Jurkat, Clone E6-1 (cell line): ENCODE measurements around the gene TCEA2. TPM values are rescaled to one million over a fixed set of nuclear protein-coding genes. Genes with fewer than 3 reads are reported as not detected.

ENCODE experiments used
- DNase-seq: peaks from one replicate; pipeline ENCODE4 v3.0.0-alpha.2; 2011; ENCODE audit warnings: low read depth, low spot score
- H3K4me3 ChIP-seq: 2 replicates; pipeline ENCODE4 v1.5.1; 2011; ENCODE audit warnings: mild to moderate bottlenecking, low read length, control low read depth, moderate library complexity
- polyA plus RNA-seq: library from polyadenylated mRNA; unstranded; fragments of >200 nt; gene quantifications from one replicate; pipeline ENCODE4 v1.2.1, GENCODE V29; 2012; ENCODE audit warnings: missing spikeins; ENCODE audit not compliant: insufficient read length, insufficient read depth

The TCEA2 gene
- polyA plus RNA-seq: 42.6 TPM

GRCh38 chr20:64062596-64063388, at the start of gene TCEA2:
Gene TCEA2, plus strand, starts transcription at chr20:64063198. Its CDS starts 115 bp downstream, at chr20:64063313.
- peak; percentile 89 for DNase-seq
- H3K4me3 ChIP-seq: peak within 1 kb of the TSS; percentile 67

- no peak overlapping the region for H3K4me3 ChIP-seq
- no peak for DNase-seq
Observed at GRCh38 chr20:64015635-64016034, 47.4 kb upstream of the TCEA2 start.

GRCh38 chr20:64021124-64021975, 41.6 kb upstream of the TCEA2 start:
- H3K4me3 ChIP-seq: no peak overlapping the region
- no peak for DNase-seq

GRCh38 chr20:64022671-64023360, 40.2 kb upstream of the TCEA2 start:
- H3K4me3 ChIP-seq: no peak overlapping the region
- DNase-seq: no peak

GRCh38 chr20:64023361-64024140, 39.4 kb upstream of the TCEA2 start:
- DNase-seq: no peak
- H3K4me3 ChIP-seq: no peak overlapping the region

GRCh38 chr20:64024141-64024990, 38.6 kb upstream of the TCEA2 start:
- no peak overlapping the region for H3K4me3 ChIP-seq
- no peak for DNase-seq

GRCh38 chr20:64025101-64025825, 37.7 kb upstream of the TCEA2 start:
- DNase-seq: no peak
- H3K4me3 ChIP-seq: no peak overlapping the region

- H3K4me3 ChIP-seq: no peak overlapping the region
- DNase-seq: no peak
Observed at GRCh38 chr20:64025826-64026412, 37.1 kb upstream of the TCEA2 start.

- no peak for DNase-seq
Observed at GRCh38 chr20:64027981-64028685, 34.9 kb upstream of the TCEA2 start.

GRCh38 chr20:64029293-64030117, 33.5 kb upstream of the TCEA2 start:
- DNase-seq: no peak
- no peak overlapping the region for H3K4me3 ChIP-seq

More at GRCh38 chr20:64027981-64028685, 34.9 kb upstream of the TCEA2 start:
- no peak overlapping the region for H3K4me3 ChIP-seq

- no peak overlapping the region for H3K4me3 ChIP-seq
- no peak for DNase-seq
Observed at GRCh38 chr20:64030371-64031134, 32.4 kb upstream of the TCEA2 start.

GRCh38 chr20:64031822-64032314, 31.1 kb upstream of the TCEA2 start:
- H3K4me3 ChIP-seq: no peak overlapping the region
- DNase-seq: no peak

GRCh38 chr20:64032706-64033624, 30.0 kb upstream of the TCEA2 start:
- no peak overlapping the region for H3K4me3 ChIP-seq
- no peak for DNase-seq
